K562 (cell line): Measurements from ENCODE around the gene ZNF740. TPM values are rescaled to one million over a fixed set of nuclear protein-coding genes. Genes with fewer than 3 reads are reported as not detected.

ENCODE experiments used
- ATAC-seq: fragments of 200-7000 bp; cut with Tn5 transposase; 3 replicates; pipeline ENCODE4 v1.9.1; 2020; ENCODE audit warnings: moderate library complexity
- BruUV-seq: library from RNA; stranded (reverse); fragments of 400-500 nt; replicated peaks from 2 replicates; lab custom pipeline; 2021; lab: Mats Ljungman, UMichigan
- CTCF ChIA-PET: fragments of 300-600 bp; formaldehyde crosslinking; extraction: SDS; loops from one replicate; lab custom pipeline; 2021; ENCODE audit warnings: low intra/inter-chr PET ratio; lab: Yijun Ruan, JAX
- POLR2A ChIA-PET: fragments of 300-600, 350-650 bp; sonication (Branson Sonifier 250); formaldehyde crosslinking; extraction: SDS; loops from one replicate; lab custom pipeline; 2021; ENCODE audit warnings: antibody characterized with exemption, inconsistent platforms; lab: Yijun Ruan, JAX
- DNase-seq, 4 experiments: peaks; one replicate each; pipeline versions ENCODE4 v3.0.0 to v3.0.0-alpha.2; 2011 to 2018; ENCODE audit warnings: low spot score in 3 of 4, mixed read lengths in 3 of 4; ENCODE audit errors: extremely low read depth in 1 of 4
- FAIRE-seq: peaks from 2 replicates; lab custom pipeline; 2011; peaks lifted over from hg19 to GRCh38; lab: Jason Lieb, UNC
- H2AFZ ChIP-seq: 2 replicates; pipeline ENCODE4 v1.6.0; 2011; ENCODE audit warnings: low read depth, low read length, control low read depth, inconsistent platforms
- H3K27ac ChIP-seq: fragments of 200-600 bp; 3 replicates; pipeline ENCODE4 v1.8.0; 2011; ENCODE audit warnings: low read depth, mild to moderate bottlenecking, control low read depth, inconsistent platforms, low read length, moderate library complexity, mixed read lengths; ENCODE audit errors: extremely low read depth
- H3K27me3 ChIP-seq, 2 experiments: fragments of 300-600 bp in 1 of 2; 2 replicates in 1 of 2; 3 replicates in 1 of 2; pipeline versions ENCODE4 v1.6.0 to v1.8.0; 2011; ENCODE audit warnings: inconsistent platforms in 2 of 2, low read length in 2 of 2, mild to moderate bottlenecking in 1 of 2, mixed read lengths in 1 of 2, moderate library complexity in 1 of 2; ENCODE audit not compliant: control insufficient read depth in 2 of 2, insufficient read depth in 2 of 2
- H3K36me3 ChIP-seq: fragments of 300-600 bp; 3 replicates; pipeline ENCODE4 v1.8.0; 2011; ENCODE audit warnings: mild to moderate bottlenecking, low read length, inconsistent platforms; ENCODE audit not compliant: control insufficient read depth, insufficient read depth
- H3K4me1 ChIP-seq, 2 experiments: fragments of 200-600 bp in 1 of 2; replicated peaks in 1 of 2; 2 replicates in 1 of 2; 3 replicates in 1 of 2; pipeline versions ENCODE4 v1.5.1 to v1.8.0; 2011; ENCODE audit warnings: inconsistent platforms in 2 of 2, low read length in 2 of 2, mild to moderate bottlenecking in 1 of 2, mixed read lengths in 1 of 2, moderate library complexity in 1 of 2; ENCODE audit not compliant: control insufficient read depth in 2 of 2, insufficient read depth in 2 of 2
- H3K4me2 ChIP-seq: 2 replicates; pipeline ENCODE4 v1.6.1; 2011; ENCODE audit warnings: low read length, control low read depth, inconsistent platforms, mixed read lengths; ENCODE audit not compliant: insufficient read depth
- H3K4me3 ChIP-seq: fragments of 200-600 bp; sonication (generic), shearing (Covaris generic); 2 replicates; pipeline ENCODE4 v1.5.1; 2016; ENCODE audit warnings: control low read depth, inconsistent platforms
- H3K79me2 ChIP-seq: fragments of 200-600 bp; 3 replicates; pipeline ENCODE4 v1.8.0; 2011; ENCODE audit warnings: low read length, inconsistent platforms; ENCODE audit not compliant: control insufficient read depth, insufficient read depth
- H3K9ac ChIP-seq, 2 experiments: 2 replicates each; pipeline versions ENCODE4 v1.6.0 to v1.6.1; 2011; ENCODE audit warnings: low read depth in 2 of 2, low read length in 2 of 2, control low read depth in 1 of 2, inconsistent platforms in 1 of 2, mild to moderate bottlenecking in 1 of 2, mixed read lengths in 1 of 2; ENCODE audit not compliant: insufficient read depth in 1 of 2
- H3K9me1 ChIP-seq: one replicate; pipeline ENCODE4 v1.6.0; 2011; ENCODE audit warnings: inconsistent platforms, mild to moderate bottlenecking, low read length, moderate library complexity; ENCODE audit not compliant: control insufficient read depth, insufficient read depth
- H3K9me3 ChIP-seq: replicated peaks from 2 replicates; pipeline ENCODE4 v1.5.1; 2011; ENCODE audit warnings: low read depth, low read length, inconsistent platforms; ENCODE audit not compliant: control insufficient read depth, insufficient read depth
- H4K20me1 ChIP-seq: replicated peaks from 2 replicates; pipeline ENCODE4 v1.6.1; 2011; ENCODE audit warnings: low read length, inconsistent platforms, mixed read lengths; ENCODE audit not compliant: control insufficient read depth, insufficient read depth
- CEBPG ChIP-seq, 3 experiments: fragments of 200-800 bp in 1 of 3; sonication (Bioruptor generic) in 1 of 3; sonication (generic) in 1 of 3; formaldehyde crosslinking in 1 of 3; IDR thresholded peaks in 2 of 3; conservative IDR thresholded peaks in 1 of 3; 2 replicates each; pipeline versions ENCODE4 v1.6.1 to v1.8.0; 2016 to 2022; ENCODE audit warnings: missing compliant biosample characterization in 2 of 3, missing genetic modification characterization in 2 of 3, mild to moderate bottlenecking in 1 of 3, missing genetic modification reagents in 1 of 3
- CHD2 ChIP-seq: IDR thresholded peaks from 2 replicates; pipeline ENCODE4 v1.6.1; 2011; ENCODE audit warnings: low read depth, low read length
- MAZ ChIP-seq, 2 experiments: fragments of 450-650 bp in 1 of 2; sonication (generic) in 1 of 2; formaldehyde crosslinking; IDR thresholded peaks in 1 of 2; conservative IDR thresholded peaks in 1 of 2; 2 replicates each; pipeline versions ENCODE4 v1.4.0 to v1.5.0; 2020; ENCODE audit warnings: mild to moderate bottlenecking in 1 of 2, missing genetic modification reagents in 1 of 2
- MBD2 ChIP-seq: sonication (generic); IDR thresholded peaks from 2 replicates; pipeline ENCODE4 v1.6.1; 2016; ENCODE audit warnings: low read depth, borderline replicate concordance
- MTA3 ChIP-seq: fragments of 450-650 bp; formaldehyde crosslinking; IDR thresholded peaks from 2 replicates; pipeline ENCODE4 v1.6.1; 2017; ENCODE audit warnings: mild to moderate bottlenecking, borderline replicate concordance
- NCOA2 ChIP-seq, 2 experiments: fragments of 450-650 bp; IDR thresholded peaks; 2 replicates each; pipeline ENCODE4 v1.6.1; 2018; ENCODE audit warnings: mild to moderate bottlenecking in 2 of 2, moderate library complexity in 1 of 2; ENCODE audit not compliant: partially characterized antibody in 2 of 2
- PCBP1 ChIP-seq: fragments of 200-400 bp; formaldehyde crosslinking; IDR thresholded peaks from 2 replicates; pipeline ENCODE4 v1.6.1; 2018; ENCODE audit warnings: mild to moderate bottlenecking, low read depth, low read length; ENCODE audit not compliant: poor library complexity, severe bottlenecking
- PCBP2 ChIP-seq: fragments of 200-400 bp; formaldehyde crosslinking; IDR thresholded peaks from 2 replicates; pipeline ENCODE4 v1.6.1; 2018; ENCODE audit warnings: low read length, low read depth, mild to moderate bottlenecking, moderate library complexity; ENCODE audit not compliant: poor library complexity, severe bottlenecking
- PHB ChIP-seq: fragments of 250-450 bp; sonication (Bioruptor Pico); IDR thresholded peaks from 2 replicates; pipeline ENCODE4 v1.5.0; 2021
- RFX7 ChIP-seq: fragments of 250-450 bp; sonication (Bioruptor Pico); IDR thresholded peaks from 2 replicates; pipeline ENCODE4 v1.5.1; 2021; ENCODE audit warnings: mild to moderate bottlenecking
- ZNF197 ChIP-seq: fragments of 200-800 bp; sonication (Bioruptor generic); IDR thresholded peaks from 2 replicates; pipeline ENCODE4 v1.6.1; 2016; ENCODE audit warnings: low read depth, missing genetic modification characterization, missing compliant biosample characterization
- ZNF347 ChIP-seq: fragments of 450-650 bp; formaldehyde crosslinking; IDR thresholded peaks from 2 replicates; pipeline ENCODE4 v1.4.0; 2020; ENCODE audit warnings: low read depth, mild to moderate bottlenecking, moderate library complexity
- ZNF436 ChIP-seq: fragments of 250-450, 450-650 bp; sonication (Bioruptor Pico); formaldehyde crosslinking; IDR thresholded peaks from 2 replicates; pipeline ENCODE4 v1.7.0; 2020; ENCODE audit warnings: mild to moderate bottlenecking
- ZNF77 ChIP-seq: fragments of 250-450 bp; sonication (Bioruptor Pico); IDR thresholded peaks from 2 replicates; pipeline ENCODE4 v1.5.0; 2020
- WGBS: fragments of 100-300 bp; shearing (Covaris generic); methylation state at CpG from one replicate; pipeline ENCODE4 v1.1.6; 2016; ENCODE audit warnings: low coverage, mixed read lengths; ENCODE audit not compliant: insufficient coverage; ENCODE audit errors: missing lambda C conversion rate; 5-methylcytosine and 5-hydroxymethylcytosine counted together
- in situ Hi-C: fragments of 300-500 bp; cut with MboI; formaldehyde crosslinking; loops from 4 replicates; pipeline ENCODE4 v1.15.0; 2018; ENCODE audit warnings: inconsistent platforms, mixed read lengths
- intact Hi-C: fragments of 100-400 bp; cut with micrococcal nuclease; formaldehyde crosslinking; loops from 2 replicates; pipeline ENCODE4 v1.14.2; 2022
- polyA plus RNA-seq, 8 experiments: library from polyadenylated mRNA; depleted of rRNA in 4 of 8; stranded (reverse) in 5 of 8; unstranded in 3 of 8; fragments of >200 nt; fragmentation: Nextera tagmentation in 2 of 8; fragmentation: Illumina TruSeq in 1 of 8; extraction: Ambion mirVana in 2 of 8; extraction: Trizol in 1 of 8; gene quantifications; 2 replicates each; pipeline versions ENCODE4 v1.2.1 to v1.2.3, GENCODE V29; 2011 to 2014; ENCODE audit warnings: inconsistent platforms in 1 of 8, missing spikeins in 1 of 8
- total RNA-seq, 7 experiments: library from RNA; depleted of rRNA in 6 of 7; stranded (reverse); fragments of >200 nt in 6 of 7; fragmentation: Illumina TruSeq in 2 of 7; extraction: Trizol in 2 of 7; gene quantifications; 2 replicates each; pipeline versions ENCODE4 v1.2.1 to v1.2.3, GENCODE V29; 2011 to 2021; ENCODE audit warnings: low replicate concordance in 1 of 7
- TF ChIP-seq, protein P1 (sequence below): fragments of 250-450 bp; sonication (Bioruptor Pico); IDR thresholded peaks from 2 replicates; pipeline ENCODE4 v1.5.0; 2021; ENCODE audit warnings: mild to moderate bottlenecking, moderate library complexity

Gene ZNF740
- total and polyA plus RNA-seq, 9 of the 15 experiments (the other 6 are each of a cell fraction or from before 2014, with no cell fraction given), result 0.57 to 46.4 (median 18.6) TPM

DNA sequence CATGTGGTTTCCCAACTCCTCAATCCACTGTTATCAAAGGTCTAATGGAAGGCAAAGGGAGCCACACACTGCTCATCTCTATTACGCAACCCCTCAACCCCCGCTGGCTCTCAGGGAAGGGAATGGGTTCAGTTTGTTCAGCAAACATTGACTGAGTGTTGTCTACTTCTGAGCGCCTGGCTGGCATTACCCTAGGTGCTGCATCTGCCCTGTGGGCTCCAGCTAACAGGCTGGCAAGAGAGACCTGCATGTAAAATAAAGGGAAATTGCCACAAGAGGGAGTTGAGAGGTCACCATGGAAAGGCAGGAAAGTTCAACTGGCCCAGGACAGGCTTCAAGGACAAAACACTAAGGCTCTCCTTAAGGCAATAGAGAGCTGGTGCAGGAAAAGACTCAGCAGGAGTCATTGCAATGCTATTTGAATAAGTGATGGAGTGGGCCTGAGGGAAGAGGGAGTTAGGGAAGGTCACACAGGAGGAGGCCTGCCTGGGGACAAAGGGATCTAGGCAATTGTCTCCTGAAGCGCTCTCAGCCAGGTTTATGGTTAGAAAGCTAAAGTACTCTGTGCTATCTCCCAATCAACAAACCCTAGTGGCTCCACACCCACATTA, 5.5 kb upstream of the ZNF740 start (continued):
- TF ChIP-seq CEBPG (CRISPR knock-in tag; IDR thresholded peaks at IDR 0.05), result peak; percentile 88
- peak; percentile 87 to 93 for TF ChIP-seq CEBPG (tag; conservative IDR thresholded peaks at IDR 0.05 in 1 of 2, IDR thresholded peaks at IDR 0.05 in 1 of 2)
- TF ChIP-seq CHD2, result no peak
- TF ChIP-seq PCBP2, result no peak
- TF ChIP-seq, all 486 proteins: peak for 11

DNA sequence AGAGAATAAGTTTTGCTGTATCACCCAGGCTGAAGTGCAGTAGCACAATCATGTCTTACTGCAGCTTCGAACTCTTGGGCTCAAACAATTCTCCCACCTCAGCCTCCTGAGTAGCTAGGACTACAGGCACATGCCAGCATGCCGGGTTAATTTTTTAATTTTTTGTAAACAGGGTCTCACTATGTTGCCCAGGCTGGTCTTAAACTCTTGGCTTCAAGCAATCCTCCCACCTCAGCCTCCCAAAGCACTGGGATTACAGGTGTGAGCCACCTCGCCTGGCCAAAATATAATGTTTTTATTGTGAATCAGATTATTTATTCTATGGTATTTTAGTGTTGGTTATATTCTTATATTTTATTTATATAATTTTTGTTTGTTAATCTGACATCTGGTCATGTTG, 3.8 kb upstream of the ZNF740 start:
- H3K4me3 ChIP-seq, result no peak overlapping the region
- intact Hi-C loops, result no loop called here
- H4K20me1 ChIP-seq, result no peaks in the 10 kb centered on the region
- FAIRE-seq (no peak), DNase-seq (no peak), ATAC-seq (no peak)
- TF ChIP-seq PHB (CRISPR knock-in tag) (no peak), RFX7 (CRISPR knock-in tag) (no peak), NCOA2 (IDR thresholded peaks at IDR 0.05; ENCODE audit: partially characterized antibody in 2 of 2) (no peak), ZNF77 (no peak), MTA3 (no peak), MBD2 (no peak), ZNF197 (no peak), ZNF436 (no peak), ZNF347 (CRISPR knock-in tag) (no peak), PCBP1 (no peak), MAZ (CRISPR knock-in tag; conservative IDR thresholded peaks at IDR 0.05 in 1 of 2, IDR thresholded peaks at IDR 0.05 in 1 of 2) (no peak)
- TF ChIP-seq, protein P1, sequence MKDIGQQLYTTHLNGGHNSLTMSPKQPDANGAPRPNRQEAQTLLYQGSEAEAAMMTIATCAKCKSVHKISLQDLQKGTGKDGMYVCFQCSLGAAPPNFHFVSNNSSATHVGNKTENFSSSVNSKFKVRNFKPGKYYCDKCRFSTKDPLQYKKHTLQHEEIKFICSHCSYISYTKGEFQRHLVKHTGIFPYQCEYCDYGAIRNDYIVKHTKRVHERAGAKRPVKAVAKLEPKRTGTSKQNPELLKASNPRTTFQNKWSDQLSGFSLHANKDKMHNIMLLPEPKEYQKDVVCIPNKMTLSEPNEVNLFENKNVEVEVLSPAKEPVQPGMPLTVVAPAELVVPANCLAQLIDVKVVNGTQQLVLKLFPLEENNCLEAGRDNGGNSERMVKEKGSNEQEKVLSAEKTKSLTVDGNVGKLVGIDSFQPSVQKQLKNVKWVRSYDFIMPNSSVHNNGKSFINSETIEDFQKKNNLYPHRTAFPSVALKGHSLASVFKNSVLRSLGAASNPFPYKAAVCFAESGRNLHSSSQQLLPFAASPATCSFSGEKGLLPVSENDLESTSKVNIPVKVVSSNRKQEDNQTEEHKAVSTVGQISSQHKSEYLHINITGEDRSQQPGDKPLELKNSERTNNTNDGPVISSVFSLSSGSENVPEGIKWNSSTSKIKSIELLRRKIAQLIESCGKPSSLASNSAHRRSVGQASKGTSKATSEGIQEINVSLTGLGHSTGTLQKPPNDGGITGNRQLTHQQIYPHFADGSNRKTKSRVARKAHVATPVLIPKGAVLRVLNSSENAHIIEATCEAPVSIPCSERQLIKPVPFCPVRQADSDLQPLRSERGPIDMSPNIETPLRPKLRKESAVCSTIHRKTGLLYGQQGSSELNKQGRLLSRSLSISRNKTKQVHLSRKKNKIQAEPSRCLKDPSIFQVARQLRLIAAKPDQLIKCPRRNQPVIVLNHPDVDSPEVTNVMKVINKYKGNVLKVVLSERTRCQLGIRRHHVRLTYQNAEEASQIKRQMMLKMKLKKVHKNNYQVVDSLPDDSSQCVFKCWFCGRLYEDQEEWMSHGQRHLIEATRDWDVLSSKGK (CRISPR knock-in tag), result no peak
- BruUV-seq, result no TSS peak
- H3K36me3 ChIP-seq, result peaks cover 2% of the 10 kb centered on the region; the same call in 2 of the 3 replicates
- H3K27ac ChIP-seq, result no peak overlapping the region
- 80% methylated on average over 3 of the region's 3 CpGs for WGBS
- H3K4me1 ChIP-seq, result peaks cover 8 to 28% of the 10 kb centered on the region in 2 experiments; a peak in 4 of 5 replicates
- H3K9me3 ChIP-seq, result 0 out of 2 replicates have a peak, but pooled peaks cover 1% of the 10 kb centered on the region
- no peak overlapping the region for H3K4me2 ChIP-seq
- ChIA-PET POLR2A (interaction anchor here (0.6 to 1.1 kb wide), 3 partner anchors 10 to 327 kb away, joined by 3 to 4 read pairs (median 3); no protein-coding TSS in a partner anchor), CTCF (no interaction called here)
- H3K79me2 ChIP-seq, result peaks cover 13% of the 10 kb centered on the region
- H3K9me1 ChIP-seq, result no peaks in the 10 kb centered on the region
- no peak overlapping the region for H2AFZ ChIP-seq
- H3K27me3 ChIP-seq, result no peaks in the 10 kb centered on the region
- in situ Hi-C loops, result no loop called here
- H3K9ac ChIP-seq, result no peak overlapping the region
